Sigmoid colon (tissue), 4 donors: Measurements from ENCODE around the gene PRRX1.

Source experiments
- EP300 ChIP-seq, 4 donors: sonication (generic); formaldehyde crosslinking; IDR thresholded peaks; one replicate each; pipeline ENCODE4 v1.6.1; 2017; ENCODE audit warnings: antibody characterized with exemption in 4 of 4
- TF ChIP-seq, protein P1 (sequence below), 4 experiments: fragments of 450-650 bp in 3 of 4; fragments of 200-600 bp in 1 of 4; IDR thresholded peaks; one replicate each; pipeline ENCODE4 v1.5.1; 2016 to 2019; ENCODE audit warnings: antibody characterized with exemption in 4 of 4, mild to moderate bottlenecking in 3 of 4, moderate library complexity in 2 of 4

DNA sequence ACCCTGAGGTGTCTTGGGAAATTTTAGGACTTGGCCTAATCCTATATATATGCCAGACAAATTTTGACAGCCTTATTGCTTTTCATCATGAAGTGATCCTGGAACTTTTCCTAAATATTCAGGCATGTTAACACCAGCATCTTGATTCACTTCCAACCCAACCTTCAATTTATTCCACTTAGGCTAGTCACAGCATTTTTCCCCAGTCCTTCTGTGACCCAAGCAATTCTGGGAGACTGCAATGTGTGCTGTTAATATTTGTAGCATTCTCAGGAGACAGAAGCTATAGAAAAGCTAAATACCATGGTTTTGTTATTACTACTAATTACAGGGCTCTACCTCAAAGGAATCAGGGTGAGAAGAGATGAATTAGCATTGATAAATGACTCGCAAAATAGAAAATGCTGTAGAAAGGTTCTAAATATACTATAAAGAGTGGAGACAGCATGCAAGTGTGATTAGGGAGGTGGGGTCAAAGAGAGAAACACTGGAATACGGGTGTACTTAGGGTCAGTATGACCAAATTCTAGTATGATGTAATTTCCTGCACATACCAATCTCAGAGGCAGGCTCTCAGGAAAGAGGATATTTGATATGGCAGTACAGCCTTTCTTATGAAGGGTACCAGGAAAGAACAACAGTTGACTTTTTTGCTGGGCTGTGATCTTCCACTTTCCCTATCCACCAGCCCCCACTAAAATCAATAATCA lies 29.1 kb downstream of the PRRX1 start:
- TF ChIP-seq, protein P1, sequence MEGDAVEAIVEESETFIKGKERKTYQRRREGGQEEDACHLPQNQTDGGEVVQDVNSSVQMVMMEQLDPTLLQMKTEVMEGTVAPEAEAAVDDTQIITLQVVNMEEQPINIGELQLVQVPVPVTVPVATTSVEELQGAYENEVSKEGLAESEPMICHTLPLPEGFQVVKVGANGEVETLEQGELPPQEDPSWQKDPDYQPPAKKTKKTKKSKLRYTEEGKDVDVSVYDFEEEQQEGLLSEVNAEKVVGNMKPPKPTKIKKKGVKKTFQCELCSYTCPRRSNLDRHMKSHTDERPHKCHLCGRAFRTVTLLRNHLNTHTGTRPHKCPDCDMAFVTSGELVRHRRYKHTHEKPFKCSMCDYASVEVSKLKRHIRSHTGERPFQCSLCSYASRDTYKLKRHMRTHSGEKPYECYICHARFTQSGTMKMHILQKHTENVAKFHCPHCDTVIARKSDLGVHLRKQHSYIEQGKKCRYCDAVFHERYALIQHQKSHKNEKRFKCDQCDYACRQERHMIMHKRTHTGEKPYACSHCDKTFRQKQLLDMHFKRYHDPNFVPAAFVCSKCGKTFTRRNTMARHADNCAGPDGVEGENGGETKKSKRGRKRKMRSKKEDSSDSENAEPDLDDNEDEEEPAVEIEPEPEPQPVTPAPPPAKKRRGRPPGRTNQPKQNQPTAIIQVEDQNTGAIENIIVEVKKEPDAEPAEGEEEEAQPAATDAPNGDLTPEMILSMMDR (IDR thresholded peaks at IDR 0.05): no peak
- no peak for TF ChIP-seq EP300 (IDR thresholded peaks at IDR 0.05)
